Endothelial cell (in vitro differentiated cells): ENCODE data around the gene NOTCH3. TPM values are rescaled to one million over a fixed set of nuclear protein-coding genes. Genes with fewer than 3 reads are reported as not detected.

ENCODE experiments used
- DNase-seq: peaks from one replicate; pipeline ENCODE4 v3.0.0; 2021; ENCODE audit warnings: low spot score
- H3K27ac Mint-ChIP-seq: one replicate; pipeline ENCODE4 v1.8.0; 2021; ENCODE audit warnings: mixed read lengths, inconsistent platforms; ENCODE audit not compliant: unreplicated experiment
- H3K27me3 Mint-ChIP-seq: one replicate; pipeline ENCODE4 v1.8.0; 2021; ENCODE audit warnings: mild to moderate bottlenecking, moderate library complexity, mixed read lengths, inconsistent platforms; ENCODE audit not compliant: unreplicated experiment
- H3K36me3 Mint-ChIP-seq: one replicate; pipeline ENCODE4 v1.8.0; 2021; ENCODE audit warnings: mild to moderate bottlenecking, low read depth, mixed read lengths, inconsistent platforms; ENCODE audit not compliant: unreplicated experiment
- H3K4me1 Mint-ChIP-seq: one replicate; pipeline ENCODE4 v1.8.0; 2021; ENCODE audit warnings: mild to moderate bottlenecking, mixed read lengths, inconsistent platforms; ENCODE audit not compliant: unreplicated experiment
- H3K4me3 Mint-ChIP-seq: one replicate; pipeline ENCODE4 v1.8.0; 2021; ENCODE audit warnings: mild to moderate bottlenecking, mixed read lengths, inconsistent platforms; ENCODE audit not compliant: unreplicated experiment
- H3K9me3 Mint-ChIP-seq: one replicate; pipeline ENCODE4 v1.8.0; 2021; ENCODE audit warnings: mixed read lengths, inconsistent platforms; ENCODE audit not compliant: unreplicated experiment
- CTCF ChIP-seq: fragments of 200-600 bp; sonication (generic); IDR thresholded peaks from one replicate; pipeline ENCODE4 v1.5.0; 2021; ENCODE audit warnings: antibody characterized with exemption; ENCODE audit not compliant: unreplicated experiment
- total RNA-seq: library from RNA; stranded (reverse); fragmentation: NEBNext Ultra II Directional; extraction: Animal tissue kit (Norgen Biotek cat#: 25700); gene quantifications from one replicate; pipeline ENCODE4 v1.2.1, GENCODE V29; 2021; ENCODE audit not compliant: unreplicated experiment

Gene NOTCH3
- total RNA-seq, 1 donor from 2014 or later: 96.8 TPM

GRCh38 chr19:15161028-15161984 is 39.5 kb downstream of the NOTCH3 start:
- DNase-seq: no peak

GRCh38 chr19:15159251-15159650 is 41.5 kb downstream of the NOTCH3 start:
- Mint-ChIP-seq H3K27ac (no peak overlapping the region), H3K27me3 (peaks cover 4% of the 10 kb centered on the region), H3K4me3 (peak overlapping the region; percentile 26), H3K9me3 (peaks cover 3% of the 10 kb centered on the region), H3K4me1 (no peaks in the 10 kb centered on the region), H3K36me3 (peaks cover 36% of the 10 kb centered on the region)
- DNase-seq: no peak
- no peak for TF ChIP-seq CTCF

More at GRCh38 chr19:15161028-15161984, 39.5 kb downstream of the NOTCH3 start:
- H3K4me1 Mint-ChIP-seq: no peaks in the 10 kb centered on the region
- no peak overlapping the region for H3K27ac Mint-ChIP-seq
- peak overlapping the region; percentile 40 for H3K4me3 Mint-ChIP-seq
- no peak for TF ChIP-seq CTCF
- H3K36me3 Mint-ChIP-seq: peaks cover 52% of the 10 kb centered on the region
- peaks cover 11% of the 10 kb centered on the region for H3K27me3 Mint-ChIP-seq
- H3K9me3 Mint-ChIP-seq: peaks cover 3% of the 10 kb centered on the region

GRCh38 chr19:15156391-15156790 is 44.4 kb downstream of the NOTCH3 start:
- Mint-ChIP-seq H3K27ac (no peak overlapping the region), H3K4me1 (peaks cover 6% of the 10 kb centered on the region), H3K4me3 (no peak overlapping the region), H3K9me3 (peaks cover 3% of the 10 kb centered on the region), H3K27me3 (peaks cover 7% of the 10 kb centered on the region), H3K36me3 (peaks cover 29% of the 10 kb centered on the region)
- no peak for TF ChIP-seq CTCF
- DNase-seq: no peak

- Mint-ChIP-seq H3K27ac (no peak overlapping the region), H3K36me3 (peaks cover 26% of the 10 kb centered on the region), H3K27me3 (peaks cover 5% of the 10 kb centered on the region), H3K4me3 (no peak overlapping the region), H3K9me3 (peaks cover 2% of the 10 kb centered on the region), H3K4me1 (peaks cover 6% of the 10 kb centered on the region)
- no peak for TF ChIP-seq CTCF
- DNase-seq: no peak
Observed at GRCh38 chr19:15155296-15155695, 45.5 kb downstream of the NOTCH3 start.
